ENCODE data around the gene CREG1.

CREG1 gene

DNA sequence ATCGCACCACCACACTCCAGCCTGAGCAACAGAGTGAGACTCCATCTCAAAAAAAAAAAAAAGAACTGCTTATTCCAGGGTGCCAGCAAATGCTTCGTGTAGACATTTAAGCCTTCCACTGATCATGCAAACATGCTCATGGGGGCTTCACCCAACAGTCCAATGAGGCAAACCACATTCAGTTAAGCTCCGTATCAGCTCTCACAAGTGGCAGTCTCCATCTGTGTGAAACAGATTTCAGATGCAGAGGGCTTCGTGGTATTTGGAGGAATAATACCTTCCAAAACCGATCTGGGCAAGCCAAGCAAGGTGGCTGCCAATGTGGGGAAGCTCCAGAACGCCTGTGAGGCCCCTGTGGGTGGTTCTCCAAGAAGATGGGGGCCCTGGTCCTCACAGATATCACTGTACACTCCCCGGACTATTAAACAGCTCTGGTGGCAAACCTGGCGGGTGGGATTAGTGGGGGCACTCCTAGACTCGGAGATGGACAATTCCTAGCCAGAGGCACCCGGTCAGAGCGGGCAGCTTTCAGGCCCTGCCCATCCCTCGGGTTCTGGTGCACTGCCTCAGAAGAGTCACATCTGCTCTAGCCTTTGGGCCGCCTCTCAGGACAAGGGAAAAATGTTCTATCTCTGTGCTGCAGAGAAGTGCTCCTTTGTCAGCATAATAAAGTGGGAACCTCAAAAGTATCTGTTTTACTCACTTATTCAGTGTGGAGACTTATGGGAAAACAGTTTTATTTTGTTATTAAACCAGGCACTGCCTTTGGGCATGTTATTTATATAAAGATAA is 10.2 kb downstream of the CREG1 start:
- TF ChIP-seq, protein P1, sequence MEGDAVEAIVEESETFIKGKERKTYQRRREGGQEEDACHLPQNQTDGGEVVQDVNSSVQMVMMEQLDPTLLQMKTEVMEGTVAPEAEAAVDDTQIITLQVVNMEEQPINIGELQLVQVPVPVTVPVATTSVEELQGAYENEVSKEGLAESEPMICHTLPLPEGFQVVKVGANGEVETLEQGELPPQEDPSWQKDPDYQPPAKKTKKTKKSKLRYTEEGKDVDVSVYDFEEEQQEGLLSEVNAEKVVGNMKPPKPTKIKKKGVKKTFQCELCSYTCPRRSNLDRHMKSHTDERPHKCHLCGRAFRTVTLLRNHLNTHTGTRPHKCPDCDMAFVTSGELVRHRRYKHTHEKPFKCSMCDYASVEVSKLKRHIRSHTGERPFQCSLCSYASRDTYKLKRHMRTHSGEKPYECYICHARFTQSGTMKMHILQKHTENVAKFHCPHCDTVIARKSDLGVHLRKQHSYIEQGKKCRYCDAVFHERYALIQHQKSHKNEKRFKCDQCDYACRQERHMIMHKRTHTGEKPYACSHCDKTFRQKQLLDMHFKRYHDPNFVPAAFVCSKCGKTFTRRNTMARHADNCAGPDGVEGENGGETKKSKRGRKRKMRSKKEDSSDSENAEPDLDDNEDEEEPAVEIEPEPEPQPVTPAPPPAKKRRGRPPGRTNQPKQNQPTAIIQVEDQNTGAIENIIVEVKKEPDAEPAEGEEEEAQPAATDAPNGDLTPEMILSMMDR (IDR thresholded peaks at IDR 0.05; ENCODE audit: low read depth, low read length): no peak
- DNase-seq (ENCODE audit: low read depth in 2 of 2): no peak
- no peak overlapping the region for H3K4me3 ChIP-seq (replicated peaks in 1 of 2; ENCODE audit: low read depth in 2 of 2, low read length in 2 of 2)

GRCh38 chr1:167542109-167543032 is 11.2 kb downstream of the CREG1 start:
- no peak overlapping the region for H3K4me3 ChIP-seq (replicated peaks in 1 of 2; ENCODE audit: low read depth in 2 of 2, low read length in 2 of 2)
- TF ChIP-seq, protein P1 (IDR thresholded peaks at IDR 0.05; ENCODE audit: low read depth, low read length): no peak
- no peak for DNase-seq (ENCODE audit: low read depth in 2 of 2)

DNA sequence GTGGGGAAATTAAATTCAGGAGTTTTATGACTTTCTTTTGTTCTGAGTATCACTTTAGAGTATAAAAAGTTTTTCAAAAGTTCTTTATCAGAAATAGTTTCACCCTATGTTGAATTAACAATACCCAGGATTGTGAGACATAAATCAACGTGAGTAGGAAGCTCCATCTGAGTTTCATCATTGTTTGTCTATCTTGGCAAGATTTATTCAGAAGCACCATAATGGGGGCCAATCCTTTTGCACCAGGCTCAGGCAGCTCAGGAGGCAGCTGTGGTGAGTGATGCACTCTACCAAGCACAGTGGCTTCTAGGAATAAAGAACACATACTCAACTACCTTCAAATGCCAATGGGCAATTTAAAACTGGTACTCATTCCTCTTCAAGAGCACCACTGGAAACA is 12.0 kb downstream of the CREG1 start:
- TF ChIP-seq, protein P1 (IDR thresholded peaks at IDR 0.05; ENCODE audit: low read depth, low read length): no peak
- peak; percentile 32 to 58 for DNase-seq (ENCODE audit: low read depth in 2 of 2)
- H3K4me3 ChIP-seq (replicated peaks in 1 of 2; ENCODE audit: low read depth in 2 of 2, low read length in 2 of 2): no peak overlapping the region

- H3K4me3 ChIP-seq (replicated peaks in 1 of 2; ENCODE audit: low read depth in 2 of 2, low read length in 2 of 2): no peak overlapping the region
- DNase-seq (ENCODE audit: low read depth in 2 of 2): peak in 1 of 2 donors; percentile 38
- TF ChIP-seq, protein P1 (IDR thresholded peaks at IDR 0.05; ENCODE audit: low read depth, low read length): no peak
Measured at GRCh38 chr1:167541003-167541402, 12.6 kb downstream of the CREG1 start.

GRCh38 chr1:167538657-167539056 is 14.9 kb downstream of the CREG1 start:
- no peak overlapping the region for H3K4me3 ChIP-seq (replicated peaks in 1 of 2; ENCODE audit: low read depth in 2 of 2, low read length in 2 of 2)
- no peak for DNase-seq (ENCODE audit: low read depth in 2 of 2)
- TF ChIP-seq, protein P1 (IDR thresholded peaks at IDR 0.05; ENCODE audit: low read depth, low read length): no peak

GRCh38 chr1:167533851-167534300 is 19.7 kb downstream of the CREG1 start:
- DNase-seq (ENCODE audit: low read depth in 2 of 2): peak; percentile 70 to 71
- H3K4me3 ChIP-seq (replicated peaks in 1 of 2; ENCODE audit: low read depth in 2 of 2, low read length in 2 of 2): no peak overlapping the region
- TF ChIP-seq, protein P1 (IDR thresholded peaks at IDR 0.05; ENCODE audit: low read depth, low read length): peak; percentile 87
